GM18498 (cell line): ENCODE data around the gene HOXB1.
A peak's percentile ranks its signal among the peaks of the same experiment; 100 is the strongest.
"Not testable (repeated sequence)": the region's sequence is repeated elsewhere in the genome, so short reads cannot be mapped to it uniquely, and the experiment has no call there.

Source experiments
- ATAC-seq: cut with Tn5 transposase; IDR thresholded peaks from one replicate; pipeline ENCODE4 v1.9.1; 2021; ENCODE audit warnings: mild to moderate bottlenecking, moderate library complexity; ENCODE audit not compliant: unreplicated experiment

HOXB1 gene

GRCh38 chr17:48523010-48523409, 7.8 kb downstream of the HOXB1 start:
- no peak for ATAC-seq

GRCh38 chr17:48522031-48522653, 8.7 kb downstream of the HOXB1 start:
- ATAC-seq: no peak

DNA sequence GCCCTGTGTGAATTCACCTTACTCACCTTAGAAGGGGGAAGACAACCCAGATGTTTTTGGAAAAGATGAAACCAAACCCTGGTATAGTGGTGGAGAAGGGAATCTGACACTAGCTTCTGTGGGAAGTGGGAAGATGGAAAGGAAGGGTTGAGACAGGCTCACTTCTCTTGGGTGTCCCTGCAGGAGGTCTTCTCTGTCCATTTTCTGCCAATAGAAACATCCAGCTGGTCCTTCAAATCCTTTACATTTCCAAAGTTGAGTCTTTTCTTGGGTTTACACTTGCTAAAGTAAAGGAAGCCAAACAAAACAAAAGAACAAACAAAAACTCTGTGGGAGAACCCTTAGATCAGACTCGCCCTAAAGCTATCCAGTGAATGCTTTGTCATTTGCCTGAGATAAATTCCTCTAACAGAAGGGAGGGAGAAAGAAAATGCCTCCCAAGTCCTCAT, 10.2 kb downstream of the HOXB1 start:
- ATAC-seq: no peak

DNA sequence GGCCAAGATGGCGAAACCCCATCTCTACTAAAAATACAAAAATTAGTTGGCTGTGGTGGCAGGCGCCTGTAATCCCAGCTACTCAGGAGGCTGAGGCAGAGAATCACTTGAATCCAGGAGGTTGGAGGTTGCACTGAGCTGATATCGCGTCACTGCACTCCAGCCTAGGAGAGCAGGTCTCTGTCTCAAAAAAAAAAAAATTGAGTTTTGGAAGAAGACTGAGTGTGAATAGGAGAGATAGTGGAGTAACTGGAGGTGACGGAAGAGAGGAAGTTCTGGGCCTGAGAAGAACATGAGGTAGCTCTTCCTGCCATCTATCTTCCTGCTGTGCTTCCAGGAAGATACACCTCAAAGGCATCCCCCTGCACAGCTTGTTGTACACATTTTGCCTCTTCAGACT, 11.4 kb downstream of the HOXB1 start:
- ATAC-seq: no peak

GRCh38 chr17:48517478-48517877, 13.3 kb downstream of the HOXB1 start:
- no peak for ATAC-seq

- ATAC-seq: no peak
Observed at GRCh38 chr17:48515925-48516900, 14.6 kb downstream of the HOXB1 start.

GRCh38 chr17:48514477-48514876, 16.3 kb downstream of the HOXB1 start:
- no peak for ATAC-seq

DNA sequence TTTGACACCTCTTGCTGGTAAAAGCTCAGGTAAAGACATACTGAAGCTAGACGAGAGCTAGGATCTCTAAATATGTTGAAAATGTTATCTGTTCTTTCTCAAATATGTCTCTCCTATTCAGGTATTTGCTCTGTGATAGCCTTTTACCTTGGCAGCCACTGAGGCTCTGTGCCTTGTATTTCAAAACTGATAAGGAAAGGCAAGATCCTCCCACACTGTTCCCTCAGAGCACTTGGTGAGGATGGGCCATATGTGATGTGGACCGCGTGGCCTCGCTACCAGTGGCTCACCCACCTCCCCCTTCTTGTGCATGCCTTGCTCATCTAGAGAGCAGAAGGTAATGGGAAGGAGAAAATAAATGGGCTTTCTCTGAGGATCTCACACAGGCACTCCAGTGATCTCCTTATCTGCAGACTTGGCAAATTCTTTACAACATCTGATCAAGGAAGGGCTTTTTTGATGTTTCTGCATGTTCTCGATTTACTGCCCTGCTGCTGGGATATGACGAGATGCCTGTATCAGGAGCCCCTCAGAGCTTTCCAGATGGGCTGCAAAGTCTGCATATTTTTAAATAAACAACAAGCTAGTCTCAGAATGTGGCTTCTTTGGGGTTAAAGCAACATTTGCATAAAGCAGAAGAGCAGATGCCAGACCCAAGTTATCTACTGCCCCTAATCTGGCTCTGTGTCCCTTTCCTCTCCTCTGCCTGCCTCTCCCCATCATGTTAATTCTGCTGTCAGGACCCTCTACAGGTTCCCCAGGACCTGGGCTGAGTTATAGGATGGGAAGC, 16.9 kb downstream of the HOXB1 start:
- no peak for ATAC-seq

GRCh38 chr17:48513097-48513496, 17.7 kb downstream of the HOXB1 start:
- ATAC-seq: no peak

DNA sequence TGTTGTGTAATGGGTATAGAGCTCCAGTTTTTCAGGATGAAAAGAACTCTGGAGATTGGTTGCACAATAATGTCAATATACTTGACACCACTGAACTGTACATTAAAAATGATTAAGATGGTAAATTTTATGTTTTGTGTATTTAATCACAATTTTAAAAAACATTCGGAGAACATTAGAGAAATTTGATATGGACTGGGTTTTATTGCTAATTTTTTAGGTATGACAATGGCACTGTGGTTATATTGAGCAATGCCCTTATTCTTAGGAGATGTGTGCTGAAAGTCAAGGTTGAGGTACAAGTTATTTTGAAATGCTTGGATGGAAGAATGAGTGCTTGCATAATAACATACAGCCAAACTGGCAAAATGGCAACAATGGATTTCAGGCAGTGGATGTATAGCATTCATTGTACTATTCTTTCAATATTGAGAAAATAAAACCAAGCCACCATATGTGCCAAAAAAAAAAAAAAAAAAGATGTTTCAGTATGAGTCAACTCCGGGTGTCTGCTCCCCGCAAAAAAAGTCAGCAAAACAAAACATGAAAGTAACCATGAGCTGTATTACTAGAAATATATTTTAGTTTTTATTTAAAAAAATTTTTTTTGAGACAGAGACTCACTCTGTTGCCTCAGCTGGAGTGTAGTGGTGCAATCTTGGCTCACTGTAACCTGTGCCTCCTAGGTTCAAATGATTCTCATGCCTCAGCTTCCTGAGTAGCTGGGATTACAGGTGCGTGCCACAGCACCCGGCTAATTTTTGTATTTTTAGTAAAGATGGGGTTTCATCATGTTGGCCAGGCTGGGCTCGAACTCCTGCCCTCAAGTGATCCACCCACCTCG, 19.8 kb downstream of the HOXB1 start:
- peak; percentile 56 for ATAC-seq

DNA sequence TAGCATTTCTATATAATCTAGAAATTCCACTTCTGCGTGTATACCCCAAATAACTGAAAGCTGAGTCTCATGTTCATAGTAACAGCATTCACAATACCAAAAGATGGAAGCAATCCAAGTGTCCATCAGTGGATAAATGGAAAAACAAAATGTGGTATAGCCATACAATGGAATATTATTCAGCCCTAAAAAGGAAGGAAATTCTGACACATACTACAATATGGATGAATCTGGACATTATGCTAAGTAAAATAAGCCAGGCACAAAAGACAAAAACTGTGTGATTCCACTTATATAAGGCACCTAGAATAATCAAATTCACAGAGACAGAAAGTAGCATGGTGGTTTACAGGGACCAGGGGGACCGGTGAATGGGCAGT, 20.4 kb downstream of the HOXB1 start:
- ATAC-seq: no peak

DNA sequence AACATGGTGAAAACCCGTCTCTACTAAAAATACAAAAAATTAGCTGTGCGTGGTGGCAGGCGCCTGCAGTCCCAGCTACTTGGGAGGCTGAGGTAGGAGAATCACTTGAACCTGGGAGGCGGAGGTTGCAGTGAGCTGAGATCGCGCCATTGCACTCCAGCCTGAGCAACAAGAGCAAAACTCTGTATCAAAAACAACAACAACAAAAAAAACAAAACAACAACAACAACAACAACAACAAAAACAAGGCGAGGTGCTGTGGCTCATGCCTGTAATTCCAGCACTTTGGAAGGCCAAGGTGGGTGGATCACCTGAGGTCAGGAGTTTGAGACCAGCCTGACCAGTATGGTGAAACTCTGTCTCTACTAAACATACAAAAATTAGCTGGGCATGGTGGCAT, 21.1 kb downstream of the HOXB1 start:
- ATAC-seq: not testable (repeated sequence)

- no peak for ATAC-seq
Observed at GRCh38 chr17:48506246-48506645, 24.6 kb downstream of the HOXB1 start.

DNA sequence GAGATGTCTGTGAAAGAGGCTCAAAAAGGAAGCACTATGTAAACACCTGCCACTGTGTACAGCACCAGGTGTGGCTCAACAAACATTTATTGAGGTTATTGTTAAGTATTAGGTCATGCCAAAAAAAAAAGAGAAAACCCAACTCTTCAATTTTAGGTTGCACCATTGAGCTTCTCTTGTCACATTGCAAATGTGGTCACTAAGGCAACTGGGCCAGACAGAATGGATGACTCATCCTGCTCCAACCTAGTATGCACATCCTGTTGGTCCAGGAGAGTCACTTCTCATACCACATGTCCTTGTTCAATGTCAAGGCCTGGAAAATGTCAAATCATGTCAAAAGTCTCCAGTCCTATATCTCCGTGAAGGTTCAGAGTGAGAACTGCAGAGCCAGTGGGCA, 25.0 kb downstream of the HOXB1 start:
- peak; percentile 90 for ATAC-seq

GRCh38 chr17:48504953-48505352, 25.9 kb downstream of the HOXB1 start:
- no peak for ATAC-seq

GRCh38 chr17:48503747-48504146, 27.1 kb downstream of the HOXB1 start:
- no peak for ATAC-seq

- no peak for ATAC-seq
Observed at GRCh38 chr17:48502901-48503300, 27.9 kb downstream of the HOXB1 start.

GRCh38 chr17:48502312-48502711, 28.5 kb downstream of the HOXB1 start:
- ATAC-seq: no peak

GRCh38 chr17:48500435-48501426, 30.1 kb downstream of the HOXB1 start:
- ATAC-seq: no peak
